ENCODE measurements around the gene ITGA3. TPM values are rescaled to one million over a fixed set of nuclear protein-coding genes. Genes with fewer than 3 reads are reported as not detected.

ITGA3 gene
- total RNA-seq, 1 donor = 35.1 TPM

DNA sequence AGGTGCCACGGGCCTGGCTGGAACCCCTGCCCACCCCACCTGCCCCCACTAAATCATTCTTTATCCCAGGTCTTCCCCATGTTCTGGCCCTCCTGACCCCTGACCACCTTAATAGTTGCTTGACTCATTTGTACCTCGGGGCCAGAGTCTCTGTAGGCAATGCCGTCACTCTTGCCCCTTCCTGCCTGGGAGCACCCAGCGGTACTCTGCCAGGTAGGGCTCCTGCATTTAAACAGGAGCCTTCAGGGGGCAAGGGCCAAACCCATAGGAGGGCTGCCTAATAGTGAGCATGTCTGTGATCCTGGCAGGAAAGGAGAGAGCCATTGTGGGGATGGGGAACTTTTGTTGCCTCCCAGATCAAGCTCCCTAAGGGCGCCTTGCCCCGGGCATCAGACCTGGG lies 8.8 kb upstream of the ITGA3 start:
- TF ChIP-seq, protein P1, sequence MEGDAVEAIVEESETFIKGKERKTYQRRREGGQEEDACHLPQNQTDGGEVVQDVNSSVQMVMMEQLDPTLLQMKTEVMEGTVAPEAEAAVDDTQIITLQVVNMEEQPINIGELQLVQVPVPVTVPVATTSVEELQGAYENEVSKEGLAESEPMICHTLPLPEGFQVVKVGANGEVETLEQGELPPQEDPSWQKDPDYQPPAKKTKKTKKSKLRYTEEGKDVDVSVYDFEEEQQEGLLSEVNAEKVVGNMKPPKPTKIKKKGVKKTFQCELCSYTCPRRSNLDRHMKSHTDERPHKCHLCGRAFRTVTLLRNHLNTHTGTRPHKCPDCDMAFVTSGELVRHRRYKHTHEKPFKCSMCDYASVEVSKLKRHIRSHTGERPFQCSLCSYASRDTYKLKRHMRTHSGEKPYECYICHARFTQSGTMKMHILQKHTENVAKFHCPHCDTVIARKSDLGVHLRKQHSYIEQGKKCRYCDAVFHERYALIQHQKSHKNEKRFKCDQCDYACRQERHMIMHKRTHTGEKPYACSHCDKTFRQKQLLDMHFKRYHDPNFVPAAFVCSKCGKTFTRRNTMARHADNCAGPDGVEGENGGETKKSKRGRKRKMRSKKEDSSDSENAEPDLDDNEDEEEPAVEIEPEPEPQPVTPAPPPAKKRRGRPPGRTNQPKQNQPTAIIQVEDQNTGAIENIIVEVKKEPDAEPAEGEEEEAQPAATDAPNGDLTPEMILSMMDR (IDR thresholded peaks at IDR 0.05; ENCODE audit: insufficient read depth, low read length) = no peak
- H3K4me3 ChIP-seq (ENCODE audit: low read depth, low read length) = no peak overlapping the region
- DNase-seq (ENCODE audit: low read depth) = no peak

DNA sequence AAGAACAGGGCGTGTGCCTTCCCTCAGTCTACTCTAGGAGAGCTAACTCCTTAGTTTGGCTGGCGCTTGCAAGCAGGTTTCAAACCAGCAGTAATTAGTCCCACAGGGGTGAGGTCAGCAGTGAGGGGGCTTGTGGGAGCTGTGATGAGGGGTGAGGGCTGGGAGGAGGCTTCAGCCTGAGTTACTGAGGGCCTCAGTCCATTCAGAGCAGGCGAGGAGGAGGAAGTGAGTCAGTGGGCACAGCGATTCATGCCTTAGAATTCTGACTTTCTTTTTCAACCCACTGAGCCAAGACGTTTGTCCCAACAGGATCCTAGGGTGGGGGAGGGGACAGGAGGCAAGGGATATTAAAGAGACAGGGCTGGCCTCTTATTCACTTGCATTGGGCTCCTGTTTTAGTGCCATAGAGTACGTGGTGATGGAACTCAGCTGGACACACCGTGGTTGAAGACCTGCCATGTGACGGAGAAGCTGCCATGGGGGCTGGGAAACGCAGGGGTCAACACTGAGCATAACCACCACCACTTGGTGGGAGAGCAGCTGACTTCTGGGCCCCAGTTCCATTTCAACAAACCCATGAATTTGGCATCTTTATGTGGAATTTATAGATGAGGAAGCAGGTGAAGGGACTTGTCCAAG lies 8.3 kb upstream of the ITGA3 start:
- TF ChIP-seq, protein P1 (IDR thresholded peaks at IDR 0.05; ENCODE audit: insufficient read depth, low read length) = no peak
- no peak overlapping the region for H3K4me3 ChIP-seq (ENCODE audit: low read depth, low read length)
- DNase-seq (ENCODE audit: low read depth) = peak; percentile 59

DNA sequence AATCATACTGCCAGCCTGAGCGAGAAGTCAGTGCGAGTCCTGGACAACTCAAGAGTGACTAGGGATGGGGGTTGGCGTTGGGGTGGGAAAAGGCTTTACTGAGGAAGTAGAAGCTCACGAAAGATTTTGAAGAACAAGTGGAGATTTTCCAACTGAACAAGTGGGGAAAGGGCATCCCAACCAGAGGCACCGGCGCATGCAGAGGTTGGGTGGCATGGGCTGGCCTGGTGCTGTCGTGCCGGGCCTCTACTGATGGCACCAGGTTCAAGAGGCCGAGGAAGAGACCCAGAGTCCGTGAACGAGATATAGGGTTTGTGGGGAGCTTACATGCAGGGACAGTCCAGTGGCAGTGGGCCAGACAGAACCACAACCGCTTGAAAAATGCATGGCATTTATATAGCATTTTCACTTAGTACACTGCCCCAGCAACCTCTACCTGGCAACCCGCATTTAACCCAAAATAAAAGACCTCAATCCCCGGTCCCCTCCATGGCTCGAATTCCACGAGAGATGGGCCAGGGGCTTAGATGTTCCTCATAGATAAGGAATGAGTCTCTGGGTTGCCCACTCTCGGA lies 7.7 kb upstream of the ITGA3 start:
- TF ChIP-seq, protein P1 (IDR thresholded peaks at IDR 0.05; ENCODE audit: insufficient read depth, low read length) = no peak
- no peak overlapping the region for H3K4me3 ChIP-seq (ENCODE audit: low read depth, low read length)
- no peak for DNase-seq (ENCODE audit: low read depth)

DNA sequence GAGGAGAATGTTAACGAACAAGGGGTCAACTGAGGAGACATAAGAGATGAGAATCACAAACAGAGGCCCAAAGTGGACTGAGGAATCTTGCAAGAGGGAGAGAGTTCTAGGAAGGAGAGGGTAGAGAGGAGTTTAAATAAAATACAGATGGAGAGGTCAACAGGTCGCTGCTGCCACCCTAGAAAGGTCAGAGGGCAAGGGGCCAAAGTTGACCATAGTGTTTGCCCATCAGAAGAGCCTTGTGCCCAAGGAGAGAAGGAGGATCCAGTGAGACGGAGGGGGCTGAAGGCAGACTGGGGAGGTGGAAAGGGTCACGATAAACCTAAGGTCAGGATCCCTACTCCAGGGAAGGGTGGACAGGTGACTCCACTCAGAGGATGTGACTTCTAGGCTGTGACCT lies 6.9 kb upstream of the ITGA3 start:
- H3K4me3 ChIP-seq (ENCODE audit: low read depth, low read length) = no peak overlapping the region
- no peak for DNase-seq (ENCODE audit: low read depth)
- TF ChIP-seq, protein P1 (IDR thresholded peaks at IDR 0.05; ENCODE audit: insufficient read depth, low read length) = no peak

DNA sequence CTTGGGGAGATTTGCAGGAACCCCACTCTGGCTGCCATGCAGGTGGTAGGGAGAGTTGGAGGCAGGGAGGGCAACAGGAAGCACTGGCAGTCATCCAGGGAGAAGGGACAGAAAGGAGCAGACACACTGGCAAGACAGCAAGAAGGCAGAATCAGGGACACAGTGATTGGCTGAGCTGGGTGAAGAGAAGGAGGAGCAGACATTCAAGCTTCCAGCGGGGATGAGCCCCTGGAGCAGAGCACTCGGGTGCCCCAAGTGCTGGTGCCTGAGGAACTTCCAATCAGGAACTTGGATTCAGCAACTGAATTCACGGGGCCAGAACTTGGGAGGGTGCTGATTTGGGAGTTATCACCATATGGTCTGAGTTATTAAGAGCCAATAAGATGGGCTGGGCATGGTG lies 6.3 kb upstream of the ITGA3 start:
- DNase-seq (ENCODE audit: low read depth) = no peak
- TF ChIP-seq, protein P1 (IDR thresholded peaks at IDR 0.05; ENCODE audit: insufficient read depth, low read length) = no peak
- H3K4me3 ChIP-seq (ENCODE audit: low read depth, low read length) = no peak overlapping the region

DNA sequence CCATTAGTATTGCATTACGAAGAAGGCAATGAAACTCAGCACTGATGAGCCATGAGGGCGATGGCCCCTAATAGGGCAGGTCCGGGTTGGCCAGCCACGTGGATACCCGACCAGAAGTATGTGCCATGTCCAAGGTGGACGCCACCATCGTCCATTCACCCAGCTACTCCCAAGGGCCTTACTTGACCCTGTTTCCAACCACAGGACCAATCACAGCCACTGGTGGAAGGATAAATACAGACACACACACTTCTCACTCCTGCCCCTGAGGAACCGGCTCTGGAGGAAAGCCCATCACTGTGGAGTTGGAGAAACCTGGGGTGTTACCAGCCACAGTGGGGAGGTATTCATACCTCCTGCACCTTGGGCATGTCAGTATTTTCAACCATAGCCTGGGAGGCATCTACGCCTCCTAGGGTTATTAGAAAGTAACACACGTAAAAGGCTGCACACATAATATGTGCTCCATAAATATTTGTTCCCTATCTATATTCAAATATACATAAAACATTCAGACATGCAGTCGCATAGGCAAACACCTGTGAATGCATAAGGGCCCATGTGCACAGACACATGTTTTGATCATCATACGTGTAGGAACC lies 5.4 kb upstream of the ITGA3 start:
- DNase-seq (ENCODE audit: low read depth) = no peak
- no peak overlapping the region for H3K4me3 ChIP-seq (ENCODE audit: low read depth, low read length)
- TF ChIP-seq, protein P1 (IDR thresholded peaks at IDR 0.05; ENCODE audit: insufficient read depth, low read length) = no peak

Data from fibroblast of the aortic adventitia (primary cell).